ENCODE data around the gene BRMS1.
"Not testable (repeated sequence)": the region's sequence is repeated elsewhere in the genome, so short reads cannot be mapped to it uniquely, and the experiment has no call there.

DNA sequence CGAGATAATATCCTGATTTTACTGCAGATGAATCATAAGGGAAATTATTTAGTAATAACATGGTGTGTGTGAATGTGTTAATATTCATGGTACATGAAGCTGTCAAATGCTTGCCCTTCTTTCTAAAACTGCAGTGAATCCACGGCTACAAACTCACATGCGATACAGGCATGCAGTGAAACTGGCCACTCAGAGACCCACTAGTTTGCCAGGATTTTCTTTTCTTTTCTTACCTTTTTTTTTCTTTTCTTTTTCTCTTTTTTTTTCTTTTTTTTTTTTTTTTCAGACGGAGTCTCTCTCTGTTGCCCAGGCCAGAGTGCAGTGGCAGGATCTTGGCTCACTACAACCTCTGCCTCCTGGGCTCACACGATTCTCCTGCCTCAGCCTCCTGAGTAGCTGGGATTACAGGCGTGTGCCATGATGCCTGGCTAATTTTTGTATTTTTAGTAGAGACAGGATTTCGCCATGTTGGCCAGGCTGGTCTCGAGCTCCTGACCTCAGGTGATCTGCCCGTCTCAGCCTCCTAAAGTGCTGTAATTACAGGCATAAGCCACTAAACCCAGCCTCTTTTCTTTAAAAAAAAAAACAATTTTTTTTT, 28.9 kb upstream of the BRMS1 start:
- TF ChIP-seq, protein P1, sequence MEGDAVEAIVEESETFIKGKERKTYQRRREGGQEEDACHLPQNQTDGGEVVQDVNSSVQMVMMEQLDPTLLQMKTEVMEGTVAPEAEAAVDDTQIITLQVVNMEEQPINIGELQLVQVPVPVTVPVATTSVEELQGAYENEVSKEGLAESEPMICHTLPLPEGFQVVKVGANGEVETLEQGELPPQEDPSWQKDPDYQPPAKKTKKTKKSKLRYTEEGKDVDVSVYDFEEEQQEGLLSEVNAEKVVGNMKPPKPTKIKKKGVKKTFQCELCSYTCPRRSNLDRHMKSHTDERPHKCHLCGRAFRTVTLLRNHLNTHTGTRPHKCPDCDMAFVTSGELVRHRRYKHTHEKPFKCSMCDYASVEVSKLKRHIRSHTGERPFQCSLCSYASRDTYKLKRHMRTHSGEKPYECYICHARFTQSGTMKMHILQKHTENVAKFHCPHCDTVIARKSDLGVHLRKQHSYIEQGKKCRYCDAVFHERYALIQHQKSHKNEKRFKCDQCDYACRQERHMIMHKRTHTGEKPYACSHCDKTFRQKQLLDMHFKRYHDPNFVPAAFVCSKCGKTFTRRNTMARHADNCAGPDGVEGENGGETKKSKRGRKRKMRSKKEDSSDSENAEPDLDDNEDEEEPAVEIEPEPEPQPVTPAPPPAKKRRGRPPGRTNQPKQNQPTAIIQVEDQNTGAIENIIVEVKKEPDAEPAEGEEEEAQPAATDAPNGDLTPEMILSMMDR (IDR thresholded peaks at IDR 0.05; ENCODE audit: low read length): not testable (repeated sequence)
- not testable (repeated sequence) for TF ChIP-seq EZH2 (IDR thresholded peaks at IDR 0.05; ENCODE audit: borderline replicate concordance, low read length)
